HEK293 (cell line): Measurements from ENCODE around the gene SLC1A2.

ENCODE experiments used
- CTCF ChIA-PET: fragments of 350-600 bp; formaldehyde crosslinking; extraction: SDS; loops from one replicate; lab custom pipeline; 2021; ENCODE audit warnings: antibody characterized with exemption; lab: Yijun Ruan, JAX
- POLR2A ChIA-PET: fragments of 300-600 bp; formaldehyde crosslinking; extraction: SDS; loops from one replicate; lab custom pipeline; 2020; ENCODE audit warnings: antibody characterized with exemption, inconsistent platforms; lab: Yijun Ruan, JAX
- H3K27ac ChIP-seq: fragments of 200-500 bp; sonication (Bioruptor generic); 2 replicates; pipeline ENCODE4 v1.5.1; 2014; ENCODE audit warnings: low read depth, low read length, control low read depth, inconsistent platforms; ENCODE audit errors: extremely low read depth
- H3K36me3 ChIP-seq, 2 experiments: fragments of 200-500 bp in 1 of 2; sonication (Bioruptor generic) in 1 of 2; 1 replicate in 1 of 2; 2 replicates in 1 of 2; pipeline ENCODE4 v1.5.1; 2014 to 2017; ENCODE audit warnings: inconsistent platforms in 2 of 2, low read length in 2 of 2; ENCODE audit not compliant: control insufficient read depth in 2 of 2, insufficient read depth in 1 of 2
- H3K4me1 ChIP-seq: fragments of 200-500 bp; sonication (Bioruptor generic); 2 replicates; pipeline ENCODE4 v1.5.1; 2014; ENCODE audit warnings: mild to moderate bottlenecking, low read length, inconsistent platforms; ENCODE audit not compliant: control insufficient read depth, insufficient read depth
- H3K4me3 ChIP-seq: 2 replicates; pipeline ENCODE4 v1.5.1; 2011; ENCODE audit warnings: low read depth, mild to moderate bottlenecking, control low read depth, low read length, moderate library complexity
- H3K9me3 ChIP-seq: fragments of 200-500 bp; sonication (Bioruptor generic); 2 replicates; pipeline ENCODE4 v1.5.1; 2014; ENCODE audit warnings: low read depth, low read length, inconsistent platforms; ENCODE audit not compliant: control insufficient read depth, insufficient read depth
- BCL11B ChIP-seq: fragments of 450-650 bp; formaldehyde crosslinking; IDR thresholded peaks from 2 replicates; pipeline ENCODE4 v1.5.1; 2016; ENCODE audit warnings: low read depth, missing biosample characterization, missing genetic modification characterization
- FEZF1 ChIP-seq: fragments of 450-650 bp; formaldehyde crosslinking; IDR thresholded peaks from 2 replicates; pipeline ENCODE4 v1.5.1; 2016; ENCODE audit warnings: missing biosample characterization, missing genetic modification characterization
- GLI4 ChIP-seq: fragments of 450-650 bp; formaldehyde crosslinking; IDR thresholded peaks from 2 replicates; pipeline ENCODE4 v1.5.1; 2016; ENCODE audit warnings: missing biosample characterization, missing genetic modification characterization
- MYNN ChIP-seq: fragments of 450-650 bp; formaldehyde crosslinking; IDR thresholded peaks from 2 replicates; pipeline ENCODE4 v1.5.1; 2016; ENCODE audit warnings: missing biosample characterization, missing genetic modification characterization, borderline replicate concordance
- REST ChIP-seq: fragments of 450-650 bp; formaldehyde crosslinking; IDR thresholded peaks from 2 replicates; pipeline ENCODE4 v1.5.1; 2016; ENCODE audit warnings: missing biosample characterization, missing genetic modification characterization
- SCRT1 ChIP-seq: fragments of 450-650 bp; formaldehyde crosslinking; IDR thresholded peaks from 2 replicates; pipeline ENCODE4 v1.5.1; 2016; ENCODE audit warnings: missing biosample characterization, missing genetic modification characterization, borderline replicate concordance
- ZBTB1 ChIP-seq: fragments of 450-650 bp; formaldehyde crosslinking; IDR thresholded peaks from 2 replicates; pipeline ENCODE4 v1.5.1; 2016; ENCODE audit warnings: missing biosample characterization, missing genetic modification characterization
- ZBTB20 ChIP-seq: fragments of 450-650 bp; formaldehyde crosslinking; IDR thresholded peaks from 2 replicates; pipeline ENCODE4 v1.5.1; 2016; ENCODE audit warnings: missing biosample characterization, missing genetic modification characterization
- ZNF138 ChIP-seq: fragments of 450-650 bp; formaldehyde crosslinking; IDR thresholded peaks from 2 replicates; pipeline ENCODE4 v1.5.1; 2016; ENCODE audit warnings: missing biosample characterization, missing genetic modification characterization, borderline replicate concordance
- ZNF16 ChIP-seq: fragments of 450-650 bp; formaldehyde crosslinking; IDR thresholded peaks from 2 replicates; pipeline ENCODE4 v1.5.1; 2016; ENCODE audit warnings: low read depth, missing biosample characterization, missing genetic modification characterization
- ZNF184 ChIP-seq: fragments of 450-650 bp; IDR thresholded peaks from 2 replicates; pipeline ENCODE4 v1.5.1; 2018; ENCODE audit warnings: missing biosample characterization, mild to moderate bottlenecking, missing genetic modification characterization
- ZNF214 ChIP-seq: fragments of 450-650 bp; formaldehyde crosslinking; IDR thresholded peaks from 2 replicates; pipeline ENCODE4 v1.5.1; 2017; ENCODE audit warnings: missing biosample characterization, mild to moderate bottlenecking, missing genetic modification characterization, borderline replicate concordance
- ZNF26 ChIP-seq: fragments of 450-650 bp; formaldehyde crosslinking; IDR thresholded peaks from 2 replicates; pipeline ENCODE4 v1.5.1; 2016; ENCODE audit warnings: missing biosample characterization, missing genetic modification characterization
- ZNF514 ChIP-seq: fragments of 450-650 bp; formaldehyde crosslinking; IDR thresholded peaks from 2 replicates; pipeline ENCODE4 v1.5.1; 2016; ENCODE audit warnings: missing biosample characterization, missing genetic modification characterization
- ZNF561 ChIP-seq: fragments of 450-650 bp; IDR thresholded peaks from 2 replicates; pipeline ENCODE4 v1.5.1; 2018; ENCODE audit warnings: missing biosample characterization, missing genetic modification characterization, borderline replicate concordance
- ZNF610 ChIP-seq: fragments of 450-650 bp; formaldehyde crosslinking; IDR thresholded peaks from 2 replicates; pipeline ENCODE4 v1.5.1; 2016; ENCODE audit warnings: missing biosample characterization, missing genetic modification characterization, borderline replicate concordance
- ZNF629 ChIP-seq: fragments of 450-650 bp; formaldehyde crosslinking; IDR thresholded peaks from 2 replicates; pipeline ENCODE4 v1.5.1; 2017; ENCODE audit warnings: missing biosample characterization, missing genetic modification characterization
- ZNF677 ChIP-seq: fragments of 450-650 bp; IDR thresholded peaks from 2 replicates; pipeline ENCODE4 v1.5.0; 2018; ENCODE audit warnings: missing biosample characterization, mild to moderate bottlenecking, missing genetic modification characterization, moderate library complexity
- ZNF692 ChIP-seq: fragments of 450-650 bp; formaldehyde crosslinking; IDR thresholded peaks from 2 replicates; pipeline ENCODE4 v1.5.1; 2016; ENCODE audit warnings: missing biosample characterization, missing genetic modification characterization
- ZNF701 ChIP-seq: fragments of 450-650 bp; formaldehyde crosslinking; IDR thresholded peaks from 2 replicates; pipeline ENCODE4 v1.5.1; 2016; ENCODE audit warnings: missing biosample characterization, missing genetic modification characterization
- ZNF707 ChIP-seq: fragments of 450-650 bp; formaldehyde crosslinking; IDR thresholded peaks from 2 replicates; pipeline ENCODE4 v1.5.1; 2016; ENCODE audit warnings: missing biosample characterization, missing genetic modification characterization
- ZSCAN16 ChIP-seq: fragments of 450-650 bp; formaldehyde crosslinking; IDR thresholded peaks from 2 replicates; pipeline ENCODE4 v1.5.1; 2016; ENCODE audit warnings: missing biosample characterization, missing genetic modification characterization

Gene SLC1A2

GRCh38 chr11:35242412-35243242 is 176.7 kb downstream of the SLC1A2 start:
- TF ChIP-seq ZNF514 (no peak), ZNF610 (no peak), GLI4 (tag by site-specific recombination) (no peak), REST (tag by site-specific recombination) (no peak), ZNF677 (no peak), ZNF138 (tag by site-specific recombination) (no peak), ZNF214 (tag by site-specific recombination) (no peak), ZNF26 (tag by site-specific recombination) (no peak), ZNF701 (tag by site-specific recombination) (no peak), SCRT1 (tag by site-specific recombination) (no peak), MYNN (tag by site-specific recombination) (no peak), ZNF692 (tag by site-specific recombination) (no peak), ZNF561 (tag by site-specific recombination) (no peak), ZNF184 (no peak), BCL11B (tag by site-specific recombination) (no peak), ZSCAN16 (tag by site-specific recombination) (no peak)
- ChIA-PET CTCF (interaction anchor here (0.6 to 1.2 kb wide), 2 partner anchors 15 to 220 kb away, joined by 3 read pairs; no protein-coding TSS in a partner anchor), POLR2A (no interaction called here)
- Histone ChIP-seq H3K27ac (no peak overlapping the region), H3K36me3 (no peaks in the 10 kb centered on the region), H3K4me1 (no peaks in the 10 kb centered on the region), H3K4me3 (no peak overlapping the region), H3K9me3 (no peaks in the 10 kb centered on the region)

GRCh38 chr11:35241531-35241930 is 177.8 kb downstream of the SLC1A2 start:
- Histone ChIP-seq H3K4me3 (no peak overlapping the region), H3K27ac (no peak overlapping the region), H3K4me1 (no peaks in the 10 kb centered on the region), H3K36me3 (no peaks in the 10 kb centered on the region), H3K9me3 (no peaks in the 10 kb centered on the region)
- CTCF ChIA-PET: interaction anchor here (0.6 to 0.7 kb wide), 2 partner anchors 78 to 150 kb away, joined by 3 to 7 read pairs; no protein-coding TSS in a partner anchor
- POLR2A ChIA-PET: no interaction called here
- no peak for TF ChIP-seq ZNF629 (tag by site-specific recombination)
- no peak for TF ChIP-seq ZNF26 (tag by site-specific recombination)
- TF ChIP-seq ZNF16 (tag by site-specific recombination): no peak
- no peak for TF ChIP-seq ZBTB1 (tag by site-specific recombination)
- TF ChIP-seq ZBTB20: no peak
- no peak for TF ChIP-seq ZNF707 (tag by site-specific recombination)
- TF ChIP-seq FEZF1: no peak
